Measurements from ENCODE around the gene FAM228B.

Gene FAM228B

DNA sequence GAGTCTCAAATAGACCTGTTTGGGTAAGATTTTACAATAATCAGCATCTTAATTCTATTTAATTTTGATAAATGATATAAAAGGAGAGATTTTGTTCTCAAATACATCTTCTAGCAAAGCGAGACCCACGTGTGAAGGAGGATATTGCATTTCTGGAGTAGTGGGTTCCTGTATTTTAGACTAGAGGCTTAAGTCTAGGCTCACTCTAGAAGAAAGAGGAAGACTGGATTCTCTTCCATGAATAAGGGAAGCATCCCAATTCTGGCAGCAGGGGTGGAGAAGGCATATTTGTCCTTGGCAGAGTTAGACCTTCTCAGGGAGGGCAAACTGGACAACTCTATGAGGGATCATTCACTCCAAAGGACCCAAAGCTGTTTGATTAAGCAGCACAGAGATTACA is 40.3 kb downstream of the FAM228B start:
- H3K27me3 ChIP-seq (ENCODE audit: insufficient read depth, low read length, poor library complexity, severe bottlenecking) = no peaks in the 10 kb centered on the region
- no peak overlapping the region for H3K9ac ChIP-seq (ENCODE audit: low read depth, low read length, poor library complexity, severe bottlenecking)
- TF ChIP-seq, protein P1, sequence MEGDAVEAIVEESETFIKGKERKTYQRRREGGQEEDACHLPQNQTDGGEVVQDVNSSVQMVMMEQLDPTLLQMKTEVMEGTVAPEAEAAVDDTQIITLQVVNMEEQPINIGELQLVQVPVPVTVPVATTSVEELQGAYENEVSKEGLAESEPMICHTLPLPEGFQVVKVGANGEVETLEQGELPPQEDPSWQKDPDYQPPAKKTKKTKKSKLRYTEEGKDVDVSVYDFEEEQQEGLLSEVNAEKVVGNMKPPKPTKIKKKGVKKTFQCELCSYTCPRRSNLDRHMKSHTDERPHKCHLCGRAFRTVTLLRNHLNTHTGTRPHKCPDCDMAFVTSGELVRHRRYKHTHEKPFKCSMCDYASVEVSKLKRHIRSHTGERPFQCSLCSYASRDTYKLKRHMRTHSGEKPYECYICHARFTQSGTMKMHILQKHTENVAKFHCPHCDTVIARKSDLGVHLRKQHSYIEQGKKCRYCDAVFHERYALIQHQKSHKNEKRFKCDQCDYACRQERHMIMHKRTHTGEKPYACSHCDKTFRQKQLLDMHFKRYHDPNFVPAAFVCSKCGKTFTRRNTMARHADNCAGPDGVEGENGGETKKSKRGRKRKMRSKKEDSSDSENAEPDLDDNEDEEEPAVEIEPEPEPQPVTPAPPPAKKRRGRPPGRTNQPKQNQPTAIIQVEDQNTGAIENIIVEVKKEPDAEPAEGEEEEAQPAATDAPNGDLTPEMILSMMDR (conservative IDR thresholded peaks at IDR 0.05; ENCODE audit: low read length) = no peak
- TF ChIP-seq EZH2phosphoT487 (IDR thresholded peaks at IDR 0.05; ENCODE audit: borderline replicate concordance) = no peak
- H3K36me3 ChIP-seq (ENCODE audit: insufficient read depth, low read length) = no peaks in the 10 kb centered on the region
- no peak overlapping the region for H3K4me3 ChIP-seq (ENCODE audit: low read length, poor library complexity, severe bottlenecking)
- no peaks in the 10 kb centered on the region for H3K4me1 ChIP-seq (ENCODE audit: insufficient read depth, low read length, poor library complexity, severe bottlenecking)
- H4K20me1 ChIP-seq (ENCODE audit: insufficient read depth, low read length, poor library complexity, severe bottlenecking) = no peaks in the 10 kb centered on the region
- H3K9me2 ChIP-seq (replicated peaks; ENCODE audit: low read depth, low read length) = no peaks in the 10 kb centered on the region
- H3K9me3 ChIP-seq (ENCODE audit: insufficient read depth, low read depth, low read length) = no peaks in the 10 kb centered on the region
- peak overlapping the region; percentile 24 for H2AFZ ChIP-seq (ENCODE audit: low read length)
- no peak overlapping the region for H3K4me2 ChIP-seq (ENCODE audit: low read depth, low read length, poor library complexity, severe bottlenecking)
- no peaks in the 10 kb centered on the region for H3K79me2 ChIP-seq (ENCODE audit: insufficient read depth, low read length)
- H3F3A ChIP-seq (ENCODE audit: low read depth) = no peaks in the 10 kb centered on the region

DNA sequence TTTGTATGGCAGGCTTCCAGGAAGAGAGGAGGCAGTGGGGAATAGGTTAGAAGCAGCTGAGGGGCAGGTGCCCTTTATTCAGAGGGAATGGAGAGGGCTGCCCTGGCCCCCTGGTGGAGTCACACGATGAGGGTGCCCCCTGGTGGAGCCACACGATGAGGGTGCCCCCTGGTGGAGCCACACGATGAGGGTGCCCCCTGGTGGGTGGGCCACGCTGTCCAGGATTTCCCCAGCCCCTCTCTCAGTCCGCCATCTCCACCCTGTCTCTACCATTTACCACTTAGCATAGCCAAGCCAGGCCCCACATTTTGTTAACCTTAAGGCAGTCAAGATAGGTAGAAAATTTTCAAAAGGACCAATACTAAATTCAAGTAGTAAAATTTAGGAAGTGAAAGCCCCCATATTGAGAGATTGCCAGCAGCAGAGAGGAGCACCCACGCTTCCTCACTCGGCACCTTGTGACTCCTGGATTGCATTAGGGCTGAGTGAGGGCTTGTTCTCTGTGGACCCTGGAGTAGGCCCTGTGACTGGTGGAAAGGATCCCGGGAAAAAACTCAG is 41.2 kb downstream of the FAM228B start:
- Histone ChIP-seq H3K27me3 (ENCODE audit: insufficient read depth, low read length, poor library complexity, severe bottlenecking) (no peaks in the 10 kb centered on the region), H3K36me3 (ENCODE audit: insufficient read depth, low read length) (no peaks in the 10 kb centered on the region), H3K4me3 (ENCODE audit: low read length, poor library complexity, severe bottlenecking) (no peak overlapping the region), H4K20me1 (ENCODE audit: insufficient read depth, low read length, poor library complexity, severe bottlenecking) (no peaks in the 10 kb centered on the region), H3K4me1 (ENCODE audit: insufficient read depth, low read length, poor library complexity, severe bottlenecking) (no peaks in the 10 kb centered on the region), H3F3A (ENCODE audit: low read depth) (no peaks in the 10 kb centered on the region), H3K9me2 (replicated peaks; ENCODE audit: low read depth, low read length) (no peaks in the 10 kb centered on the region), H3K9ac (ENCODE audit: low read depth, low read length, poor library complexity, severe bottlenecking) (peak overlapping the region; percentile 29), H2AFZ (ENCODE audit: low read length) (peak overlapping the region; percentile 68), H3K9me3 (ENCODE audit: insufficient read depth, low read depth, low read length) (no peaks in the 10 kb centered on the region), H3K4me2 (ENCODE audit: low read depth, low read length, poor library complexity, severe bottlenecking) (no peak overlapping the region), H3K79me2 (ENCODE audit: insufficient read depth, low read length) (no peaks in the 10 kb centered on the region)
- TF ChIP-seq, protein P1 (conservative IDR thresholded peaks at IDR 0.05; ENCODE audit: low read length) = peak; percentile 99
- no peak for TF ChIP-seq EZH2phosphoT487 (IDR thresholded peaks at IDR 0.05; ENCODE audit: borderline replicate concordance)

DNA sequence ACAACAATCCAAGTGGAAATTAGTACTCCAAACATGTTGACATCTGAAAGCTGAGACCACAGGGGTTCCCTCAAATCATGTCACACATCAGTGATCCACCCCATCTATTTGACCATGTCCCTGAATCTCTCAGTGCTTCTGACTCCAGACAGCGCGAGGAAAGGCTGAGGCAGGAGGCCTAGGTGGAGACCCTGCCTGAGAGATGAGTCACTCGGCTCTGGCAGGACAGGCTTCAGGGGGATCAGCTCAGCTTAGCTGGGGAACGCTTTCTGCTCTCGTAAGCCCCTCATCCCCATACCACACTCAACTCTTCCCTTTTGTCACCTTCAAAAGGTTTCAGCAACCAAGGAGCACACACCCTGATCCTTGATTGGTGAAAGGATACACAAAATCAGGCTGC is 45.8 kb downstream of the FAM228B start:
- Histone ChIP-seq H3K9ac (ENCODE audit: low read depth, low read length, poor library complexity, severe bottlenecking) (no peak overlapping the region), H3K79me2 (ENCODE audit: insufficient read depth, low read length) (no peaks in the 10 kb centered on the region), H4K20me1 (ENCODE audit: insufficient read depth, low read length, poor library complexity, severe bottlenecking) (no peaks in the 10 kb centered on the region)

More for the DNA sequence above, 45.8 kb downstream of the FAM228B start:
- H3K36me3 ChIP-seq (ENCODE audit: insufficient read depth, low read length) = no peaks in the 10 kb centered on the region
- no peaks in the 10 kb centered on the region for H3K27me3 ChIP-seq (ENCODE audit: insufficient read depth, low read length, poor library complexity, severe bottlenecking)
- no peak overlapping the region for H3K4me3 ChIP-seq (ENCODE audit: low read length, poor library complexity, severe bottlenecking)
- no peak overlapping the region for H2AFZ ChIP-seq (ENCODE audit: low read length)
- no peaks in the 10 kb centered on the region for H3F3A ChIP-seq (ENCODE audit: low read depth)
- no peaks in the 10 kb centered on the region for H3K9me3 ChIP-seq (ENCODE audit: insufficient read depth, low read depth, low read length)
- TF ChIP-seq, protein P1 (conservative IDR thresholded peaks at IDR 0.05; ENCODE audit: low read length) = no peak
- no peak for TF ChIP-seq EZH2phosphoT487 (IDR thresholded peaks at IDR 0.05; ENCODE audit: borderline replicate concordance)
- H3K4me2 ChIP-seq (ENCODE audit: low read depth, low read length, poor library complexity, severe bottlenecking) = no peak overlapping the region
- H3K4me1 ChIP-seq (ENCODE audit: insufficient read depth, low read length, poor library complexity, severe bottlenecking) = no peaks in the 10 kb centered on the region
- H3K9me2 ChIP-seq (replicated peaks; ENCODE audit: low read depth, low read length) = no peaks in the 10 kb centered on the region

Measured in Loucy (cell line).